ENCODE results near the gene MTTP.

MTTP gene

DNA sequence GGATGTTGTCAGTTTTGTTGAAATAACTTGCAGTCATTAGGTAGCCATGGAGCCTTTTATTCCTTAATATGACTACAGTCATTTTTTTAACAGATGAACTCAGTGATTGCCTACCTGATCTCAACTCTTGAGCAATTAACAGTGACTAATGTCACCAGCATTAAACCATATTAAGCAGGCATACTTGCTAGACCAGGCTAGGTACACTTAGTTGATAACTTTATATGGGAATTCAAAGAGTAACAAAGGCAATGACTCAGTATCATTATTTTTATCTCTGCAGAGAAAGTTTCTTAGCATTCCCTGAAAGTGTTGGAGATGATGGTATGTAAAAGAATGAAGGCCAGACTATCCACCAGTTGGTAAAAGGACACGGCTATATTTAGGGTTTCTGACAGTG, 83.2 kb downstream of the MTTP start, which contains the start of gene C4orf54:
TSS of gene C4orf54 (minus strand) at position 31 of the 400 bp plus-strand sequence. CDS start 3,180 bp downstream, outside the sequence.
- TF ChIP-seq, protein P1, sequence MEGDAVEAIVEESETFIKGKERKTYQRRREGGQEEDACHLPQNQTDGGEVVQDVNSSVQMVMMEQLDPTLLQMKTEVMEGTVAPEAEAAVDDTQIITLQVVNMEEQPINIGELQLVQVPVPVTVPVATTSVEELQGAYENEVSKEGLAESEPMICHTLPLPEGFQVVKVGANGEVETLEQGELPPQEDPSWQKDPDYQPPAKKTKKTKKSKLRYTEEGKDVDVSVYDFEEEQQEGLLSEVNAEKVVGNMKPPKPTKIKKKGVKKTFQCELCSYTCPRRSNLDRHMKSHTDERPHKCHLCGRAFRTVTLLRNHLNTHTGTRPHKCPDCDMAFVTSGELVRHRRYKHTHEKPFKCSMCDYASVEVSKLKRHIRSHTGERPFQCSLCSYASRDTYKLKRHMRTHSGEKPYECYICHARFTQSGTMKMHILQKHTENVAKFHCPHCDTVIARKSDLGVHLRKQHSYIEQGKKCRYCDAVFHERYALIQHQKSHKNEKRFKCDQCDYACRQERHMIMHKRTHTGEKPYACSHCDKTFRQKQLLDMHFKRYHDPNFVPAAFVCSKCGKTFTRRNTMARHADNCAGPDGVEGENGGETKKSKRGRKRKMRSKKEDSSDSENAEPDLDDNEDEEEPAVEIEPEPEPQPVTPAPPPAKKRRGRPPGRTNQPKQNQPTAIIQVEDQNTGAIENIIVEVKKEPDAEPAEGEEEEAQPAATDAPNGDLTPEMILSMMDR (IDR thresholded peaks at IDR 0.05; ENCODE audit: unreplicated experiment in 3 of 3), result no peak
- Mint-ChIP-seq H3K27ac (peak within 1 kb of the TSS in 2 of 3 experiments; percentile 48 to 67), H3K36me3 (ENCODE audit: low read depth) (no peaks in the 10 kb centered on the region), H3K27me3 (ENCODE audit: low read depth) (no peaks in the 10 kb centered on the region), H3K9me3 (no peaks in the 10 kb centered on the region), H3K4me1 (peaks cover 47% of the 10 kb centered on the region), H3K4me3 (no peak within 1 kb of the TSS)

DNA sequence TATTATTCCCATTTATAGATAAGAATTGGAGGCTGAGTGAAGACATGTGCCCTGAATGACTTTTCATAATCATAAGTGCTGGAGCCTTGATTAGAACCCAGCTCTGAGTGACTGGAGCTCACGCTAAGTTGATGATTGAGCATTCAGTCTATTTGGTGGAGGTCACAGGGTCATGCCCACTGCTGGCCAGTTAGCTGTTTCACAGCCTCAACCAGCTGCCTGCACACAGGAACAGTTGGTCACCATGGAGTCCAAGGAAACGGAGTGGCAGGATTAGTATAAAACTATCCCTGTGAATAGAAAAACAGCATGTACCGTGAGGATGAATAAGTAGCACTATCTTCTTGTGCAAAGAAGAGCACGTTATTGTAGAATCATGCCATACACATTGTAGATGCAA, 84.0 kb downstream of the MTTP start:
- no peak overlapping the region for H3K4me3 Mint-ChIP-seq
- TF ChIP-seq, protein P1 (IDR thresholded peaks at IDR 0.05; ENCODE audit: unreplicated experiment in 3 of 3), result no peak
- no peak overlapping the region for H3K27ac Mint-ChIP-seq
- no peaks in the 10 kb centered on the region for H3K9me3 Mint-ChIP-seq
- H3K4me1 Mint-ChIP-seq, result peaks cover 46% of the 10 kb centered on the region
- no peaks in the 10 kb centered on the region for H3K27me3 Mint-ChIP-seq (ENCODE audit: low read depth)
- no peaks in the 10 kb centered on the region for H3K36me3 Mint-ChIP-seq (ENCODE audit: low read depth)

DNA sequence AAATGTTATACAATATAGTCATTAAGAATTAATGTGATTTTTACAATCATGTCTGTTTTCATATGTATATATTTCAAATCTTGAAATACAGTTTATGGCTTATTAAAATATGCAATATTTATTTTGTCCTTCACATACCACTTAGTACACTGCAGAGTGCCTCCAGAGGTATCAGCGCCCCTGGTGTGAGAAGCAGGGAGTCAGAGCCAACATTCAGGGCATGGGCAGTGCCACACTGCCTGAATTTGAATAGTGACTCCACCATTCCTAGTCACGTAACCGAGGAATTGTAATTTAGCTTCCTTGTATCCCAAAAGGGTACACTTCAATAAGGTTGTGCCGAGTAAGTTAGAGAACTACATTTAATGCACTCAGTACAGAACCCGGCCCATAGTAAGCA, 87.3 kb downstream of the MTTP start:
- Mint-ChIP-seq H3K27ac (no peak overlapping the region), H3K36me3 (ENCODE audit: low read depth) (no peaks in the 10 kb centered on the region), H3K9me3 (no peaks in the 10 kb centered on the region), H3K27me3 (ENCODE audit: low read depth) (no peaks in the 10 kb centered on the region), H3K4me3 (no peak overlapping the region), H3K4me1 (peaks cover 24% of the 10 kb centered on the region)
- TF ChIP-seq, protein P1 (IDR thresholded peaks at IDR 0.05; ENCODE audit: unreplicated experiment in 3 of 3), result no peak

DNA sequence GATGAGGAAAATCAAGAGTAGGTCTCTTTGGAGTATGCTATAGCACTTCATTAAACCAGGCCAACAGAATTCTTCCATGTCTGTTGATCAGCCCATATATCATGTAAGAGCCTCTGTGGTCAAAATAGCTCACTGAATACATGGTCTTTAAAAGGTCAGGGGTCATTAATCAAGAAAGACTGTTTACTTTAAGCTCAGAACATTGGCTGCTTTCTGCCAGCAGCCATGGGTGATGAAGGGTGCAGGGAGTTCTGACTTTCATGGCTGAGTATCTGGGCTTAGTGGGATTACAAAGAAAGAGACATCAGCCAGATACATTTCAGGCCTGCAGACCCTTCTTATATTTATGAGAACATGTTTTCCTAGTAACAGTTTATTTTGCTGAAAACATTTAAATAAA, 90.1 kb downstream of the MTTP start:
- no peaks in the 10 kb centered on the region for H3K36me3 Mint-ChIP-seq (ENCODE audit: low read depth)
- H3K9me3 Mint-ChIP-seq, result peaks cover 4% of the 10 kb centered on the region
- TF ChIP-seq, protein P1 (IDR thresholded peaks at IDR 0.05; ENCODE audit: unreplicated experiment in 3 of 3), result no peak
- H3K27ac Mint-ChIP-seq, result no peak overlapping the region
- H3K27me3 Mint-ChIP-seq (ENCODE audit: low read depth), result no peaks in the 10 kb centered on the region
- peaks cover 6% of the 10 kb centered on the region for H3K4me1 Mint-ChIP-seq
- H3K4me3 Mint-ChIP-seq, result no peak overlapping the region

DNA sequence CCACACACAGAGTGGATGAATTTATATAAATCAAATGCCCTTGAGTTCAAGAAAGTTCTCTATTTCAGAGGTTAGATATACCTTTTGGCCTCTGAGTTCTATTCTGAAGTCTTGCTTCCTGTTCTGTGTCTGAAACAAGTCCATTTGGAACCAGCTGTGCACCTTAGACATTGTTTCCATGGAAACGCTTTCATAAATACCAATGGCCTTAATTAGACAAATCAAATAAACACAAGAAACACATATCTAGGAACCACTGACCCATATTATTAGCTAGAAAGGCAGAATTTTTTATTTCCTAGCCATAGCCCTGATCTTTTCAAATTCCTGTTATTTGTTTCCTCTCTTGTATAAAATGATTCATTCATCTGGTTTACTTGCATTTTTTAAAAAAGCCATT, 91.4 kb downstream of the MTTP start:
- peaks cover 6% of the 10 kb centered on the region for H3K4me1 Mint-ChIP-seq
- no peak overlapping the region for H3K4me3 Mint-ChIP-seq
- no peaks in the 10 kb centered on the region for H3K36me3 Mint-ChIP-seq (ENCODE audit: low read depth)
- H3K9me3 Mint-ChIP-seq, result peaks cover 12% of the 10 kb centered on the region
- no peaks in the 10 kb centered on the region for H3K27me3 Mint-ChIP-seq (ENCODE audit: low read depth)
- no peak overlapping the region for H3K27ac Mint-ChIP-seq
- TF ChIP-seq, protein P1 (IDR thresholded peaks at IDR 0.05; ENCODE audit: unreplicated experiment in 3 of 3), result no peak

DNA sequence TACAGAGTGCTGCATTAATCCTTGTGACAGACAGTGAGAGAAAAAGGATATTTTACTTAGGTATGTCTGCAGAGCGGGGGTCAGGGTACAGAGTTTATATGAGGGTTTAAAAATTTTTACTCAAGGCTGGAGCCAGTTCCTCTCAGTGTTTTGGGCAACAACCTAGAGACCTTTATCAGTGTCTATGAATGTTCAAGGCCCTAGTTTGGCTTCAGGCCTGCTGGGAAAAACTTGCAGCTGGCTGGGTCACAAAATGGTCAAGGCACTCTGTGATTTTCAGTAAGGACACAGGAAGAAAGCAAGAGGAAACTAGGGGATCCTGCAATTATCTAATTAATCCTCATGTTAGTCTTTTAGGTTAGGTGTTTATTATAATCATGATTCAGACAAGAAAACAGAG, 93.8 kb downstream of the MTTP start:
- peaks cover 26% of the 10 kb centered on the region for H3K9me3 Mint-ChIP-seq
- no peak overlapping the region for H3K4me3 Mint-ChIP-seq
- H3K4me1 Mint-ChIP-seq, result peaks cover 6% of the 10 kb centered on the region
- H3K27ac Mint-ChIP-seq, result no peak overlapping the region
- TF ChIP-seq, protein P1 (IDR thresholded peaks at IDR 0.05; ENCODE audit: unreplicated experiment in 3 of 3), result no peak
- no peaks in the 10 kb centered on the region for H3K36me3 Mint-ChIP-seq (ENCODE audit: low read depth)
- H3K27me3 Mint-ChIP-seq (ENCODE audit: low read depth), result no peaks in the 10 kb centered on the region

All from nephron (organoid).